ENCODE measurements around the gene RPRM.
"Not testable (repeated sequence)": the region's sequence is repeated elsewhere in the genome, so short reads cannot be mapped to it uniquely, and the experiment has no call there.

The RPRM gene

DNA sequence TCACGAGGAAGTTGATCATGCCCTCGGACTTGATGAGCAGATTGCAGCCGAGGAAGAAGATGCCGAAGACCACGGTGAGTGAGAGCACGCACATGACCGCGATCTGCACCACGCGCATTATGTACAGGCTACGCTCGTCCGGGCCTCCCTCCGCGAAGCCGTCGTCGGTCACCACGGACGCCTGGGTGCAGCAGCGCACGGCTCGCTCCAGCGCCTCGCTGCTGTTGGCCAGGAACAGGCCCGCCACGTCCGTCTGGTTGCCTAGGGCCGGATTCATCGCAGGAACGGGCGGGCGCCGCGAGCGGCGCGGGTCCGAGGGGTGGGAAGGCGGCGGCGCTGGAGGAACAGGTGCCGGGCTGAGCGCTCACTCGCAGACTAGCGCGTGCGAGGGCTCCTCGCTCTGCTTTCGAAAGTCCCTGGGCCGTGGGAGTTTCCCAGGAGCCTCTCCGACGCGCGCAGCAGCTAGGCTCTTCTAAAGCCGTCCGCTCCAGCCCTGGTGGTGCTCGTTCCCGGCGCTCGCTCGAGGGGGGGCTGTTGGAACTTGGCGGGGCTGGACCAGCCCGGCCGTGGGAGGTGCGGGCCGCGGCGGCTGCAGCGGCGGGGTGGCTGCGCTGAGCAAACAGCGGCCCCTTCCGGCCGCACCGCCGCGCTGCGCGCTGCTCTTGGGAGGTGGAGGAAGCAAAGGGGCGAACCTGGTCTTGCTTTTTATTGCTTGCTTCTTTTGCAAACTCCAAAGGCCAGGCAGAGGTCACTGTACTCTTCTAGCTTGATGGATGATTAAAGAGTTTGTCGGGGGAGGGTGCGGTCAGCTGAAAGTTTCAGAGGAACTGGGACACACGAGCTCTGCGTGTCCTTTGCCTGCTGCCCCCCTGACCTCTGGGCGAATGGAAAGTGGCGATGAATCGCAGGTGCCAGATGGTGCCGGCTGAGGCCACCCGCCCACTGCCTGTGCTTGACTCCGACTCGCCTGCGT is at the start of gene RPRM:
Gene RPRM, minus strand, starts transcription at position 474 of the 973 bp plus-strand sequence. Its CDS starts 197 bp downstream, at position 277.
- DNase-seq = peak; percentile 50

DNA sequence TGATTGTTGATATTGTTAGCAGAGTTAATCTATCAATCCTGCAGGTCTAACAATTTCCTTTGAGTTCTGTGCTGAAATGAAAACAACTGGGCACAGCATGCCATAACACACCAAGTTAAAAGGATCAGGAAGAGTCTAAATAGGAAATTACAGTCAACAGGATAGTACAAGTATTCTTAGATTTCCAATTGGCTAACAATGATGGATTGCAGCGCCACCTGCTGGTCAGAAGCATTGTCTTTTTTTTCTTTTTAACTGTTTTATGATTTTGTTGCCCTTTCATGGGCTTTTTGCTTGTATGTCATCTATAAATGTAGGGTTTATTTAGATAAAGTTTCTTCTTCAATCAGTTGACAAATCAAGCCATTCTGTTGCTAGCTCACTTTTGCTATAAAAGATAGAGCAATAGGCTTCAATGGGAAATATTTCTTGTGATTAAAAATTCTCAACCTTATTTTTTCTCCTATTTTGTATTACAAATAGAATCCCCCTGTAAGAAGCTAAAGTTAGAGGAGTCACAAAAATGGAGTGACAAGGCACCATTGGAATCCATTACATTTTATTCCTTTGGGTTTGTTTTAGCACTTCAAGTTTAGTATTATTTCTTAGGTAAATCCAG is 40.8 kb upstream of the RPRM start:
- peak; percentile 31 for DNase-seq

- DNase-seq = no peak
These were observed 33.8 kb upstream of the RPRM start for GRCh38 chr2:153512331-153512730.

DNA sequence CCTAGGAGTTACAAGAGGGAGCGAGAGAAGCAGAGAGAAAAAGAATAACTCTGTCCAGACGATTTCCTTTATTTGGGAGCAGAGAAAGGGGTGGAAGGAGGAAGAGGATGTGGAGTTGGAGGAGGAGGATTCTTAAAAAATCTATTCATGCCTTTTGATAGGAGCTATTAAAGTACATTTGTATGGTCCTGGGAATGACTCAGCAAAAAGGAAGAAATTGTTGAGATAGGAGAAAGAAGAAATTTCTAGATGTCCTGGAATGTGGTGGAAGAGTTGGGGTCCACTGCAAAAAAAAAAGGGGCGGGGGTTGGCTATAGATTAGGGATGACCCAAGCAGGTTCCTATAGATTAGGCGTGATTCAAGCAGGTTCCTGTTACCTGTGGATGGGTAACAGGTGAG is 32.4 kb upstream of the RPRM start:
- no peak for DNase-seq

DNA sequence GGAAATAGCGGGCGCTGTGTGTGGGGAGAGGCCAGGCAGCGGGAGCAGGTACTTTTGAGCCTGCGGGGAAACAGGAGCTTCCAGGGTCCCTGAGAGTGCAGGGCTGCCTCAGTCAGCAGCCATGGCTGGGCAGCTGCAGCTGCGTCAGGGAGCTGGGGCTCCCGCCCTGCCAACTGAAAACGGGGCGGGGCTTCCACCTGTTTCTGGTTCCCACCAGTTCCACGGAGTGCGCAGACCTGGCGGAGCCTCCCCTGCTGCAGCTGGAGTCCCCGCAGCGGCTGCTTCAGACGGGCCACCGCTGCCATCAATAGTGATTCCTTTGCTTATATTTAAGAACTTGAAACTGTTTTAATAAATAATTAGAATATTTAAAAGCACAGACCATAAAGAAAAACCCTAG is 30.6 kb upstream of the RPRM start:
- no peak for DNase-seq

- DNase-seq = not testable (repeated sequence)
These were observed 27.9 kb upstream of the RPRM start for GRCh38 chr2:153506499-153506898.

DNA sequence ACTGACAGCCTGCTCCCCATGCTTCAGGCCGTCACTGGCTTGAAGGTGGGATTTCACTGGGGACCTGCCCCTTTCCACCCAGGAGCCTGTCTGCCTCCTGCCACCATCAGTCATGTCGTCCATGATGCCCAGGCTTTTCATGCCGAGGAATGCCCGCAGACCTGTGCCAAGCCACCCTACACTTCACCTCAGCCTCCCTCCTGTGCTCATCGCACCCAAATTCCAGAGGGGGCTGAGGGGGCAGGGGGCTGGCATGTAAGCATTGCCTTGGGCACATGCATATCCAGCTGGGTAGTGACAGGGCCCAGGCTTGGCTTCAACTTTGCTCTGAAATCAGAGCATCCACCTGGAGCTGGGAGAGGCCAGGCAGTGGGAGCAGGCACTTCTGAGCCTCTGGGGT is 20.9 kb upstream of the RPRM start:
- no peak for DNase-seq

DNA sequence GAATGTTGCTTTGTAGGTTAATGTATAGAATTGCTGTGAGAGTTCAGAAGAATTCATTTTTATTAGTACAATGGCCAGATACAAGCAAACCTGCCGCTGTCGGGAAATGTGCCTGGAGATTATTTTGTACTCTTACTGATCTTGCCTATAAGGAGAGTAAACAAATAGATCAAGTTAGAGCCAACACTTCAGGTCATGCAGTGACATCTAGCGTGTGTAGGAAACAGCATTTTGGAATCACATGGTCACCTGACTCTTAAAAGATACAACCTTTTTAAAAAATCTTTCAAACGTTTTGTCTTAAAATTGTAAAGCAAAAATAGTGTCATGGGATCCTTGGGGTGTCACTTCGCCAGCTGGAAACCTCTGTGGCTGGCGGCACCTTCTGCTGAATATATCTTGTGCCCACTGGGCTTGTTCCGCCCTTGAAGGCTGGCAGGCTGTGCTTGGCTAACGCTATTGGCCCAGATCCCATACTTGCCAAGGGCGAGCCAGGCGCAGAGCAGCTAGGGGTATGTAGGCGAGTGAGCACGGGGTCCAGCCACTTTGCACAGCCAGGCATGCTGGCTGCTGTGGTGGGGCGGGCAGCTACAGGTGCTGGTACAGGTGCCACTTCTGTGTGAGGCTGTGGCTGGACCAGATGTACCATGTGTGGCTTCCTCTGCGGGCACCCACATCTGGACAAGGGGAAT is 19.5 kb upstream of the RPRM start:
- DNase-seq = no peak

DNA sequence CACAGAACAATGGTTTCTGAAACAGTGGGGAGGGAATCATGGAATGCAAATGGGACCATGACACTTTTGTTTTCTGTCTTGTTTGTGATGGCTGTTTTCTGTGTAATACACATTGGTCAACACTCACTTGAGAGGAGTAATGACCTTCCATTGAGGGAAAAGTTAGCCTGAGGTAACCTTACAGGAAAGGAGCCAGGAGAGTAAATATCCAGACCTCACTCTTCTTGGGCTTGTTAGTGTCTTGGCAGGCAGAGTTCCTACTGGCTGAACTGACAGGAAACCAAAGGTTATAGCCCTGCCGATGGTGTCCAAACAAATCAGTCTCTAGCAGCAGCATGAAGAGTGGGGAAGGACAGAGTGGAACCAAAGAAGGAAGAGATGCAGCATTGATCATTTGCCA is 17.2 kb upstream of the RPRM start:
- no peak for DNase-seq

DNA sequence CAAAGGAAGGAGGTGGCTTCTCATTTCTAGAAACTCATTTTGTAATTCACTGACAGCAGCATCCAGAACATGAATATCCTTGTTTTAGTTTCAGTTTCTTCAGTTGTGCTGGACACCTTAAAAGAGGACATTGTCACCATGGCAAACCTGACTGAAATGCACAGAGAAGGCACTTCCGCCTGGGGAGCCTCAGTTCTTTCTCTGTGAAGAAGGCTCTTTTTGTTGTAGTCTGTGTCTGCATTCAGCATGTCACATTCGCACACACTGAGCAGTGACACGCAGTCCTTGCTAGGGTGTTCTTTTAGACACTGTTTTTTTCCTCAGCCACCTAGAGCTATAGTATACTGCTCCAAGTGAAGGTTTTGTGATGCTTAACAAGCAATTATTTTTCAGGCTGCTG is 9.5 kb upstream of the RPRM start:
- no peak for DNase-seq

DNA sequence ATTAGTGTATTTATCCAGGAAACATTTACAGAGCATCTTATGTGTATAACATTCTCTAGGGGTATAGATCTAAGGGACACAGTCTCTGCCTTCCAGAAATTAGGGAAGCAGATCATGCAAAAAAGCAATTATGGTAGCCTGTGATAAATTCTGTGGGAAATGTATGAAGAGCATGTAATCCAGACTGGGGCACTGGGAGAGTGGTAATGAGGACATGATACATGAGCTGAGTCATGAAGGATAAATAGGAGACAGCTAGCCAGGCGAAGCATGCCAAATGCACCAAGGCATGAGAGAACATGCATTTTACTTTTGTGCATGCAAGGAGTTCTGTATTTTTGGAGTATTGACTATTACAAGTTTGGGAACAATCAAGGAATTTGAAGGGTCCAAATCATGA is 8.9 kb upstream of the RPRM start:
- DNase-seq = no peak

GRCh38 chr2:153479573-153479972 is 1.0 kb upstream of the RPRM start:
- DNase-seq = no peak

DNA sequence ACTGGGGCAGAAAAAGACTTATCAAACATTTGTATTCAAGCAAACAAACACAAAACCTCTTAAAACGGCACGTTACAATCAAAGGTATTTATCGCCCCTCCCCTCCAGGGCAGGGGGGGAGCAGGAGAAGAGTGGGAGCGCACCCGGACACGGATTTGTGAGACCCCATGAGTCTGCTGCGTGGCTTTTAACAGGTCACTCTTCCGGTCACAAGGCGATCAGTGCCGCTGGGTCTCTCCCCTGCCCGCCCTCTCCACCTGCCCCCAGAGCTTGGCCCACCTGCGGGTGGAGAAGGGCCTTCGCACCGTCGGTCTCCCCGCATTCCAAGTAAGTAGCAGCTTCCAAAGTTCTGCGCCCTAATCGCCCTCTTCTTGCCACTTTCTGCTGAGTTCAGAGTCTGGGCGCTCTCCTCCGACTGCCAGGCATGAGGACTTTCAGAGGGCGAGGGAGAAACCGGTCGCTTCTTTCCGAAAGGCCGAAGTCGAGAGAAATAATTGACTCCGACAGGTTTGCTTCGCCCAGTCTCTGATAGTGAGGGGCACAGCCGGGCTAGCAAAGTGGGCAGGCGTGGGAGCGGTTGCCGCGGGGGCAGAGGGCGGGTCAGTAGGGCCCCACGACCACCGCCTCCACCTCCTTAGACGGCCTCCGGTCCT is 800 bp downstream of the RPRM start:
- no peak for DNase-seq

GRCh38 chr2:153476816-153477635 is 1.5 kb downstream of the RPRM start:
- no peak for DNase-seq

DNA sequence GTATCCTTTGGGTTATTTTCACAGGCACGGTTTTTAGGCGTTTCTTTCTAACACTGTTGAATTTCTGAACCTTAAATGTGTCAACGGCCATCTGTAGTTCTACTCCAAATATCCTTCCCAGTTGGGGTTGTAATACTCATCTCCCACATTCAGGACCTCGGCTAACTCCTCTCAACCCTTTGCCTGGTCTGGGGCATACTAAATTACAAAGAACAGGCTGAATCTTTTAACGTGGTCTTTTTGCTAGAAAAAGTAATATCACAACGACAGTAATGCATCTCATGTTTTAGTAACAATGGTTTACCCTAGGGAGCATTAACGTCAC is 2.1 kb downstream of the RPRM start:
- DNase-seq = no peak

- DNase-seq = no peak
These were observed 3.6 kb downstream of the RPRM start for GRCh38 chr2:153474876-153475435.

GRCh38 chr2:153474407-153474806 is 4.2 kb downstream of the RPRM start:
- DNase-seq = no peak

GRCh38 chr2:153470867-153471266 is 7.7 kb downstream of the RPRM start:
- DNase-seq = no peak

DNA sequence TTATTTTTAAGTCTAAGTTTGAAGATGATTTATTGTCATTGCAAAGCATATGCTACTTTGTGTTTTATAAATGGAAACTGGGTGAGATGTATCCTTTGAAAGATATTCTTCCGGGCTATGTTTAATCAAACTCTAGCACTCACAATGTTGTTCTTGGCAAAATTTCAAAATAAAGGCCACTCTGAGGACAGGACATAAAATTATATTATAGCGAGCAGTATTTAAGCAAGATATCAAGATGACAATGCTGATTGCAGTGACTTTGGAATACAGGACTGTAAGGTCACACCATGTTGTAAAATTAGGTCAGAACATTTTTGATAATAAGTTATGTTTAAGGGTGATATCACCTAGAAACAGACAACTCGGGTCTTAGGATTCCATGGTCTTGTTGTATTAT is 14.2 kb downstream of the RPRM start:
- no peak for DNase-seq

- DNase-seq = no peak
These were observed 16.2 kb downstream of the RPRM start for GRCh38 chr2:153462338-153462859.

GRCh38 chr2:153461453-153461852 is 17.1 kb downstream of the RPRM start:
- DNase-seq = no peak

- no peak for DNase-seq
These were observed 22.7 kb downstream of the RPRM start for GRCh38 chr2:153455861-153456260.

Measured in EL (cell line).